ENCODE measurements around the gene MLC1. TPM values are rescaled to one million over a fixed set of nuclear protein-coding genes. Genes with fewer than 3 reads are reported as not detected.

MLC1 gene
- total RNA-seq, 1 donor from 2014 or later, result not detected

GRCh38 chr22:50062509-50063135 is 22.6 kb downstream of the MLC1 start:
- Histone ChIP-seq H3K4me3 (ENCODE audit: low read depth, low read length) (no peak overlapping the region), H3K36me3 (ENCODE audit: control insufficient read depth, insufficient read depth, low read length) (no peaks in the 10 kb centered on the region), H3K27me3 (ENCODE audit: control insufficient read depth, insufficient read depth, low read length) (peaks cover 52% of the 10 kb centered on the region)
- DNase-seq (ENCODE audit: low read depth), result no peak
- no peak for TF ChIP-seq CTCF (IDR thresholded peaks at IDR 0.05; ENCODE audit: insufficient read depth, low read length, poor library complexity, severe bottlenecking)

GRCh38 chr22:50061824-50062355 is 23.3 kb downstream of the MLC1 start:
- H3K27me3 ChIP-seq (ENCODE audit: control insufficient read depth, insufficient read depth, low read length), result peaks cover 55% of the 10 kb centered on the region
- no peaks in the 10 kb centered on the region for H3K36me3 ChIP-seq (ENCODE audit: control insufficient read depth, insufficient read depth, low read length)
- H3K4me3 ChIP-seq (ENCODE audit: low read depth, low read length), result no peak overlapping the region
- DNase-seq (ENCODE audit: low read depth), result no peak
- no peak for TF ChIP-seq CTCF (IDR thresholded peaks at IDR 0.05; ENCODE audit: insufficient read depth, low read length, poor library complexity, severe bottlenecking)

- Histone ChIP-seq H3K36me3 (ENCODE audit: control insufficient read depth, insufficient read depth, low read length) (no peaks in the 10 kb centered on the region), H3K27me3 (ENCODE audit: control insufficient read depth, insufficient read depth, low read length) (peaks cover 57% of the 10 kb centered on the region), H3K4me3 (ENCODE audit: low read depth, low read length) (no peak overlapping the region)
- DNase-seq (ENCODE audit: low read depth), result no peak
- TF ChIP-seq CTCF (IDR thresholded peaks at IDR 0.05; ENCODE audit: insufficient read depth, low read length, poor library complexity, severe bottlenecking), result no peak
Measured at GRCh38 chr22:50061141-50061823, 23.9 kb downstream of the MLC1 start.

- Histone ChIP-seq H3K4me3 (ENCODE audit: low read depth, low read length) (no peak overlapping the region), H3K36me3 (ENCODE audit: control insufficient read depth, insufficient read depth, low read length) (no peaks in the 10 kb centered on the region), H3K27me3 (ENCODE audit: control insufficient read depth, insufficient read depth, low read length) (peaks cover 57% of the 10 kb centered on the region)
- TF ChIP-seq CTCF (IDR thresholded peaks at IDR 0.05; ENCODE audit: insufficient read depth, low read length, poor library complexity, severe bottlenecking), result no peak
- no peak for DNase-seq (ENCODE audit: low read depth)
Measured at GRCh38 chr22:50060441-50061140, 24.6 kb downstream of the MLC1 start.

GRCh38 chr22:50059881-50060262 is 25.4 kb downstream of the MLC1 start:
- no peak for TF ChIP-seq CTCF (IDR thresholded peaks at IDR 0.05; ENCODE audit: insufficient read depth, low read length, poor library complexity, severe bottlenecking)
- Histone ChIP-seq H3K27me3 (ENCODE audit: control insufficient read depth, insufficient read depth, low read length) (peaks cover 57% of the 10 kb centered on the region), H3K4me3 (ENCODE audit: low read depth, low read length) (no peak overlapping the region), H3K36me3 (ENCODE audit: control insufficient read depth, insufficient read depth, low read length) (no peaks in the 10 kb centered on the region)
- DNase-seq (ENCODE audit: low read depth), result no peak

All from kidney epithelial cell (primary cell).